ENCODE measurements around the gene ATP4B.

GRCh38 chr13:113630804-113631203, 27.2 kb downstream of the ATP4B start:
- TF ChIP-seq CTCF (conservative IDR thresholded peaks at IDR 0.05 in 1 of 2, IDR thresholded peaks at IDR 0.05 in 1 of 2; ENCODE audit: low read depth in 1 of 2, low read length in 2 of 2): no peak
- TF ChIP-seq EZH2 (IDR thresholded peaks at IDR 0.05; ENCODE audit: low read length, missing control alignments): no peak
